ENCODE results near the gene STK11.

DNA sequence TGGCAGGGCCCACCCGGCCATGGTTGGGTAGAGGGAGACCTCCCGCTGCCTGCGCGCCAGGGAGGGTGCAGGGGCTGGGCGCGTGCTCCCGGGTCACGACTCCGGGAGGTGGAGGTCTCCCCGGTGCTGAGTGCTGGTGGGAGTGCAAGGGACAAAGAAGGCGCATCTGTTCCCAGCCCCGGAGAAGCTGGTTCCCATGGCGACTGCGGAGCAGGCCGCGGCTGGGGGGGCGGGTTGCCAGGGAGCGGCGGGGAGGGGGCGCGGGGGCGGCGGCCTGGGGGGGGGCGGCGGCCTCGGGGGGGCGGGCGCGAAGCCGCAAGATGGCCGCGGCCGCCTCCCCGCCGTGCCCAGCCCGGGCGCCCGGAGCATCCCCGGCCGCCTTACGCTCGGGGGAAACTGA, 31.0 kb downstream of the STK11 start:
- TF ChIP-seq, protein P1, sequence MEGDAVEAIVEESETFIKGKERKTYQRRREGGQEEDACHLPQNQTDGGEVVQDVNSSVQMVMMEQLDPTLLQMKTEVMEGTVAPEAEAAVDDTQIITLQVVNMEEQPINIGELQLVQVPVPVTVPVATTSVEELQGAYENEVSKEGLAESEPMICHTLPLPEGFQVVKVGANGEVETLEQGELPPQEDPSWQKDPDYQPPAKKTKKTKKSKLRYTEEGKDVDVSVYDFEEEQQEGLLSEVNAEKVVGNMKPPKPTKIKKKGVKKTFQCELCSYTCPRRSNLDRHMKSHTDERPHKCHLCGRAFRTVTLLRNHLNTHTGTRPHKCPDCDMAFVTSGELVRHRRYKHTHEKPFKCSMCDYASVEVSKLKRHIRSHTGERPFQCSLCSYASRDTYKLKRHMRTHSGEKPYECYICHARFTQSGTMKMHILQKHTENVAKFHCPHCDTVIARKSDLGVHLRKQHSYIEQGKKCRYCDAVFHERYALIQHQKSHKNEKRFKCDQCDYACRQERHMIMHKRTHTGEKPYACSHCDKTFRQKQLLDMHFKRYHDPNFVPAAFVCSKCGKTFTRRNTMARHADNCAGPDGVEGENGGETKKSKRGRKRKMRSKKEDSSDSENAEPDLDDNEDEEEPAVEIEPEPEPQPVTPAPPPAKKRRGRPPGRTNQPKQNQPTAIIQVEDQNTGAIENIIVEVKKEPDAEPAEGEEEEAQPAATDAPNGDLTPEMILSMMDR (IDR thresholded peaks at IDR 0.05): no peak
- no peak for TF ChIP-seq POLR2A (IDR thresholded peaks at IDR 0.05)

Measured in testis (tissue), 2 donors.